ENCODE data around the gene C2CD2.

GRCh38 chr21:42003051-42003461 lies 49.2 kb upstream of the C2CD2 start:
- TF ChIP-seq CTCF (IDR thresholded peaks at IDR 0.05) (no peak), POLR2A (IDR thresholded peaks at IDR 0.05; ENCODE audit: low read depth) (no peak), EP300 (IDR thresholded peaks at IDR 0.05) (no peak)

All from esophagus muscularis mucosa (tissue), 4 donors.